Skeletal muscle tissue (tissue), 4 donors: Measurements from ENCODE around the gene KHDC4. TPM values are rescaled to one million over a fixed set of nuclear protein-coding genes. Genes with fewer than 3 reads are reported as not detected.

Experiments used
- H3K27ac ChIP-seq: one replicate; pipeline ENCODE4 v1.7.0; 2013; ENCODE audit warnings: mild to moderate bottlenecking, low read depth, low read length, inconsistent platforms
- H3K27me3 ChIP-seq, 3 donors: one replicate each; pipeline ENCODE4 v1.7.0; 2013; ENCODE audit warnings: low read length in 3 of 3; ENCODE audit not compliant: control insufficient read depth in 3 of 3, insufficient read depth in 3 of 3
- H3K36me3 ChIP-seq, 3 donors: one replicate each; pipeline ENCODE4 v1.7.0; 2013; ENCODE audit warnings: low read length in 3 of 3; ENCODE audit not compliant: control insufficient read depth in 3 of 3, insufficient read depth in 3 of 3
- H3K4me1 ChIP-seq, 3 donors: one replicate each; pipeline ENCODE4 v1.7.0; 2013; ENCODE audit warnings: low read length in 3 of 3, mild to moderate bottlenecking in 3 of 3; ENCODE audit not compliant: control insufficient read depth in 3 of 3, insufficient read depth in 3 of 3
- H3K4me3 ChIP-seq, 3 donors: one replicate each; pipeline ENCODE4 v1.7.0; 2013; ENCODE audit warnings: low read length in 3 of 3
- H3K9ac ChIP-seq, 3 donors: one replicate each; pipeline ENCODE4 v1.7.0; 2013; ENCODE audit warnings: low read length in 3 of 3, mild to moderate bottlenecking in 3 of 3, moderate library complexity in 2 of 3, low read depth in 1 of 3
- H3K9me3 ChIP-seq, 3 donors: one replicate each; pipeline ENCODE4 v1.7.0; 2013; ENCODE audit warnings: low read length in 3 of 3; ENCODE audit not compliant: control insufficient read depth in 3 of 3
- total RNA-seq: library from RNA; depleted of rRNA; stranded (reverse); fragments of >200 nt; gene quantifications from one replicate; pipeline ENCODE4 v1.2.3, GENCODE V29; 2014
- donor health status: Osteomylitis.

The KHDC4 gene
- total RNA-seq, 1 donor from 2014 or later = 26.6 TPM

DNA sequence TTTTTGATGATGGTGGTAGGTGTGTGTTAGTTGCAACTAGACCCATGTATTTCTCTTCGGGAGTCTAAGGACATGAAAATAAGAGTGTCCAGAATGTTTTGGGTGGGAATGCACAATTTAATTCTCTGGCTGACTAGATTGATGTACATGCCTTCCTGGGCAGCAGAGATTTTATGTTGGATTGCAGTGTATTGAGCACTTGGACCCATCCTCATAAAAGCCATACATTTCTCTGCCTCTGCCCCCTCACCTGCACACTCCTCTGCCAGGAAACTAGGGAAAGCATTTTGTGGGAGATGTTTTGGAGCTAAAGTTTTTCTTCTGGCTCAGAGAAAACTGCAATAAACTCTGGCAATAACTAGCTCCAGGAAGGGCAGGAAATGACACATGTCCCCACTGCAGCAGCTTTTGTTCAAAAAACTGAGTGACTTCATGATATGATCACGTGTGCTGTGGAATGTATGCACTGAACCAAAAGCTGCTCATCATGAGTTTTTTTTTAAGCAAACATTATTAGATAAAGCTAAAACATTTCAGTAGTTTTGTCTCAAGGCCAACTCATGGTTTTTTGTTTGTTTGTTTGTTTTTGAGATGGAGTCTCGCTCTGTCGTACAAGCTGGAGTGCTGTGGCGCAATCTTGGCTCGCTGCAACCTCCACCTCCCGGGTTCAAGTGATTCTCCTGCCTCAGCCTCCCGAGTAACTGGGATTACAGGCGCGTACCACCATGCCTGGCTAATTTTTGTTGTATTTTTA, 40.6 kb downstream of the KHDC4 start:
- Histone ChIP-seq H3K9me3 (no peaks in the 10 kb centered on the region), H3K9ac (peak overlapping the region in 1 of 3 donors; percentile 33), H3K4me1 (peaks cover 2 to 4% (median 3%) of the 10 kb centered on the region in 3 donors), H3K36me3 (peaks cover 3 to 8% (median 7%) of the 10 kb centered on the region in 3 donors), H3K27ac (peak overlapping the region; percentile 45), H3K27me3 (no peaks in the 10 kb centered on the region), H3K4me3 (no peak overlapping the region)

DNA sequence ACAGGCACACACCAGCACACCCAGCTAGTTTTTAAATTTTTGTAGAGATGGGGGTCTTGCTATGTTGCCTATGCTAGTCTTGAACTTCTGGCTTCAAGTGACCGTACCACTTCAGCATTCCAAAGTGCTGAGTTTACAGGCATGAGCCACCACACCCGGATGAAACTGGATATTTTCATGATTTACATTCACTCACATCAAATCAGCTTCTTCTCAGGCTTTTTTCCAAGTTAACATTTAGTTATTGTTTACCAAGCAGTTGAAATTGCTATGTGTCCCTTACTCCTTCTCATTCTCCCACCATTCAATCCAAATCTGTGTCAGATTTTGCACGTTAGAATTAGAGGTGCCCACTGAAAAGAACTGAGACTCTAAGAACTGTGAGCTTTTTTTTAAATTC, 41.4 kb downstream of the KHDC4 start:
- H3K4me1 ChIP-seq = peaks cover 2 to 4% (median 3%) of the 10 kb centered on the region in 3 donors
- no peak overlapping the region for H3K9ac ChIP-seq
- H3K4me3 ChIP-seq = no peak overlapping the region
- no peaks in the 10 kb centered on the region for H3K9me3 ChIP-seq
- H3K27me3 ChIP-seq = no peaks in the 10 kb centered on the region
- peak overlapping the region; percentile 45 for H3K27ac ChIP-seq
- H3K36me3 ChIP-seq = peaks cover 3 to 6% (median 4%) of the 10 kb centered on the region in 3 donors

DNA sequence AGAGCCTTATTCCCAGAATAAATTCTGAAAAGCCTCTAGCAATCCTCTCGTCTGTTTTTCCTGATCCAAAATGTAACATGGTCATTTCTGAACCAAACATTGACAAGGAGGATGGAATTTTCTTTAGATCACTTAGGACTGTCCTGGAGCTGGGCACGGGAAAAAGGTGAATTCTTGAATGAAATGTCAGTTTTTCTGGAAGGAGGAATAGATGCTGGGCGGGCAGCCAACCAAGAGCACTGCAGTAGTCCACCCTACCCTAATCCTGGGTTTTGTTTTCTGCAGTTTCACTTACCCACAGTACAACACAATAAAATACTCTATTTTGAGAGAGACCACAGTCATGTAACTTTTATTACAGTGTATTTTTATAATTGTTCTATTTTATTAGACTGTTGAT, 44.0 kb downstream of the KHDC4 start:
- H3K9ac ChIP-seq = no peak overlapping the region
- H3K4me1 ChIP-seq = peaks cover 2 to 4% (median 3%) of the 10 kb centered on the region in 3 donors
- H3K27ac ChIP-seq = no peak overlapping the region
- no peaks in the 10 kb centered on the region for H3K9me3 ChIP-seq
- H3K36me3 ChIP-seq = no peaks in the 10 kb centered on the region
- H3K4me3 ChIP-seq = no peak overlapping the region
- H3K27me3 ChIP-seq = no peaks in the 10 kb centered on the region

DNA sequence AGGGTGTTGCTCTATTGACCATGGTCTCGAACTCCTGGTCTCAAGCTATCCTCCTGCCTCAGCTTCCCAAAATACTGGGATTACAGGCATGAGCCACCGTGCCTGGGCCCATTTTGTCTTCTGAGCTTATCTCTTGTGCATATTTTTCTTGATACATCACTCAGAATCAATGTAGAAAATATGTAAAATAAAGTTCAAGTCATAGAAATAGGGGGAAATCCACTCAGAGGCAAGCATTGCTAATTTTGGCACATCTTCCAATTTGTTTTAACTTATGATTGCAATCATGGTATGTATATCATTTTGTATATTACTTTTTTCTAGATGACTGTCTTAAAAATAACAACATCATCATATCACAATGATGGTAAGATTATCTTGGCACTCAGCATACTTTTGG, 44.6 kb downstream of the KHDC4 start:
- H3K36me3 ChIP-seq = no peaks in the 10 kb centered on the region
- H3K9ac ChIP-seq = no peak overlapping the region
- H3K4me1 ChIP-seq = peaks cover 2 to 4% (median 3%) of the 10 kb centered on the region in 3 donors
- H3K4me3 ChIP-seq = no peak overlapping the region
- no peaks in the 10 kb centered on the region for H3K27me3 ChIP-seq
- H3K9me3 ChIP-seq = no peaks in the 10 kb centered on the region
- no peak overlapping the region for H3K27ac ChIP-seq

DNA sequence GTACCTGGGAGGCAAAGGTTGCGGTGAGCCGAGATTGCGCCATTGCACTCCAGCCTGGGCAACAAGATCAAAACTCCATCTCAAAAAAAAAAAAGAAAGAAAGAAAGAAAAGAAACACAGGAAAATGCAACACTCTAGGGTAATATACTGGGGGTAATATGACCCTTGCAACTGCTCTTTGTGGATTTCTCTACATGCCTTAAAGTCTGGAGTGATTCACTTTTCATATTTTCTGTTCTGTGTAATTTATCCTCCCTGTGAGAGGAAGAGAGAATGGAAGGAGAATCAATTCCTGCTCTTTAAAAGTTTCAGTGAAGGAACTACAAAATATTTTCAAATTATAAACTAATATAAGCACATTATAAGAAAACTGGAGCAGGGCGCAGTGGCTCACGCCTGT, 45.7 kb downstream of the KHDC4 start:
- no peak overlapping the region for H3K27ac ChIP-seq
- no peak overlapping the region for H3K4me3 ChIP-seq
- no peak overlapping the region for H3K9ac ChIP-seq
- no peaks in the 10 kb centered on the region for H3K9me3 ChIP-seq
- H3K36me3 ChIP-seq = no peaks in the 10 kb centered on the region
- peaks cover 0 to 3% (median 1%) of the 10 kb centered on the region in 3 donors for H3K4me1 ChIP-seq
- H3K27me3 ChIP-seq = no peaks in the 10 kb centered on the region

DNA sequence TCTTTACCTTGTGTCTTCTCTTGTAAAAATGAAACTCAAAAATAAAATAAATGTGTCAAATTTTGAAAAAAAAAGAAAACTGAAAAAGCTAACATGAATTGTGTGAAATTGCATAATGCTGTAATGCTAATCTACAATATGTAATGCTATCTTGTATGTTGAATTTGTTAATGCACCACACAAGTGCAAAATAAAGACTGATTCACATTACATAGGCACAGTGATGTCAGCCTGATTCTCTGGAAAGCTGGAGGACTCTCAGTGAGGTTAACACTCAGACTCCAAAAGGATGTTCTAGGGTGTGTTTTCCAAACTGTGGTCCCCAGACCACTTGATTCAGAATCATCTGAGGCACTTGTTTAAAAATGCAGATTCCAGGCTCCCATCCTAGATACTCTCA, 49.2 kb downstream of the KHDC4 start:
- peaks cover 0 to 2% (median 0%) of the 10 kb centered on the region in 3 donors for H3K36me3 ChIP-seq
- H3K27ac ChIP-seq = no peak overlapping the region
- H3K9me3 ChIP-seq = no peaks in the 10 kb centered on the region
- no peak overlapping the region for H3K4me3 ChIP-seq
- no peaks in the 10 kb centered on the region for H3K27me3 ChIP-seq
- no peaks in the 10 kb centered on the region for H3K4me1 ChIP-seq
- H3K9ac ChIP-seq = no peak overlapping the region

DNA sequence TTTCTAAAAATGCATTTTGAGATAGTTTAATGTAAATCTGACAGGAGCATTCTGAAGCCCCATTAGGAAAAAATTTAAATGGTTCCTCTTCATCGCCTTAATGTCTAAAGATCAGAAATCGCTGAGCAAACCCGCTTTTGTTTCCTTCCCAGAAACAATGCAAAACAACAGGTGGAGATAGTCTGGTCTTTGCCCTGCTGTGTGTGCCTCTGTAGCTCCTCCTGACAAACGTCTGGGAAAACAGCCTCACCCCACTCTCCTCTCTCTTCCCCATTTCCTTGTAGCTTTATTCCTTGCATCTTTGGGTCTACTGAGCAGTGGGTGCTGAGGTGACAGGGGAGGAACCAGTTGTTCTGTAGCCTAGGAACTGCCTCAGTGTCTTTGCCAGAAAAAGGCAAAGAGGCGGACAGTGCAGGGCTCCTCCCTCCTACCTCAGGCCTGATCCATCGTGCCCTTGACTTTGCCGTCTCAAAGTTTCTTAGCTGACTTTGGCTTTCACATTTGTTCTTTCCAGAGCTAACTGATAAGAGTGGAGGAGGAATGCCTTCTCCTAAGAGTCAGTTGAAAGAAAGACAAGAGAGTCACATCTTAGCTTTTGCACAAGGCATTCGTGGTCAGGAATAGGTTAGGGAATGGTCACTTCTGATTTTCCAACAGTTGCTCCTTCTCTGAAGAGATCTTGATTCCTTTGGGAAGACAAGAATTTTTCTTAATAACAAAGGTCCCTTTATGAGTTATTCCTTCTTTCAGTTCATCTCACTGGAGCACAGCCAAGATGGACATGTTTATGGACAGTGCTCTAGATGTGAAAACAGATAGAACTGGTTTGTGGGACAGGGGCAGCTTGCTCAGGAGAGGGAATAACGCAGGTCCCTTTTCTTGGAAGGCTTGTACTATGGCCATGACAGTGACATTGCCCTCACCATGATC, 49.9 kb downstream of the KHDC4 start:
- no peak overlapping the region for H3K4me3 ChIP-seq
- H3K9me3 ChIP-seq = no peaks in the 10 kb centered on the region
- no peak overlapping the region for H3K27ac ChIP-seq
- H3K9ac ChIP-seq = no peak overlapping the region
- peaks cover 0 to 2% (median 0%) of the 10 kb centered on the region in 3 donors for H3K36me3 ChIP-seq
- H3K27me3 ChIP-seq = no peaks in the 10 kb centered on the region
- no peaks in the 10 kb centered on the region for H3K4me1 ChIP-seq

DNA sequence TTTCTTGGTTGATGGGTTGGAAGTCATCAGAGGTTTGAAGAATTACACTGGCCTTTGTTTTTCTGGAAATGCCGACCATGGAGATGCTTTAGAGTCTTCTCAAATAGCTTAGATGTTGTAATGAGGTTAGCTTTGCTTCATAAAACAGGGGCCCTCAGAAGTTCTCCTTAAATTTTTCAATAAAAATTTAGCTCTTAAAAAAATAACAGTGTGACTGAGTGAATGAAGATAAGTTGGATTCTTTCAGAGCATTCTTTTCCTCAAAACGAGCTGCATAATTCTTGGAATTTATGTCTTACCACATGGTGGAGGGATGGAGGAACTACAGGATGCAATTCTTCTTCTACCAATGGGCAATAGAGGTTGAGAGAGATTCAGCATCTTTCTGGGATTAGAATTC, 51.4 kb downstream of the KHDC4 start:
- no peaks in the 10 kb centered on the region for H3K9me3 ChIP-seq

DNA sequence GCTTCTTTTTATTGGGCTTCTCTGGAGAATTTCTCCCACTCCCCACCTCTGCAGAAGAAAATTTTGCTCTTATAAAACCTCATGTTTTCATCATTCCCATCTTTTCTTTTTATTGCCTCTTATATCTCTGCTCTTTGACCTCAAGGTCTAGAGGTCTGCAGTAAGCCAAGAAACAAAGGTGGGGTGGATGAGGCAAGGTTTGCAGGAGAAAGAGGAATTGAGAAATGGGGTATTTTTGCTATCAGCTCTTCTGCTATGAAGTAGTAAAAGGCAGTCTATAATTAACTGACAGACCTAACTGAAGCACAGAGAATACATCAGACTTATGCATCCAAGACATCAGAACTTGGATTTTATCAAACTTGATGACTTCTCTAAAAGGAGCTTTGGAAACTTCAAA, 52.0 kb downstream of the KHDC4 start:
- Histone ChIP-seq H3K9ac (no peak overlapping the region), H3K4me1 (no peaks in the 10 kb centered on the region), H3K27ac (no peak overlapping the region), H3K4me3 (no peak overlapping the region), H3K27me3 (no peaks in the 10 kb centered on the region), H3K9me3 (no peaks in the 10 kb centered on the region), H3K36me3 (peaks cover 0 to 2% (median 0%) of the 10 kb centered on the region in 3 donors)

More for the DNA sequence above, 51.4 kb downstream of the KHDC4 start:
- Histone ChIP-seq H3K27me3 (no peaks in the 10 kb centered on the region), H3K4me3 (no peak overlapping the region), H3K9ac (no peak overlapping the region), H3K27ac (no peak overlapping the region), H3K36me3 (peaks cover 0 to 2% (median 0%) of the 10 kb centered on the region in 3 donors), H3K4me1 (no peaks in the 10 kb centered on the region)

DNA sequence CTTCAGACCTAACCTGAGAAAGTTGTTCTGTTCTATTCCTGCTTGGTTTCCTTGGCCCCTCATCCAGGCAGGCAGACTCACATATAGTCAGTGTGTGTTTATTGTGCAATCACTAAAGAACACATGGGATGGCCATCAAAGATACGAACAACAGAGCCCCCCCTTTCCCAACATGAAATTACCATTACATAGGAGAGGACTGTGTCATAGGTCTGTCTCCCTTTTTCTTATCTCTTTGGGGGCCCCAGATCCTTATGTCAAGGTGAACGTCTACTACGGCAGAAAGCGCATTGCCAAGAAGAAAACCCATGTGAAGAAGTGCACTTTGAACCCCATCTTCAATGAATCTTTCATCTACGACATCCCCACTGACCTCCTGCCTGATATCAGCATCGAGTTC, 53.3 kb downstream of the KHDC4 start:
- no peaks in the 10 kb centered on the region for H3K4me1 ChIP-seq
- H3K36me3 ChIP-seq = peaks cover 0 to 2% (median 0%) of the 10 kb centered on the region in 3 donors
- H3K27me3 ChIP-seq = no peaks in the 10 kb centered on the region
- H3K9ac ChIP-seq = no peak overlapping the region
- no peak overlapping the region for H3K4me3 ChIP-seq
- no peak overlapping the region for H3K27ac ChIP-seq
- no peaks in the 10 kb centered on the region for H3K9me3 ChIP-seq
